GM21723 (cell line): ENCODE data around the gene RARA.

ENCODE experiments used
- ATAC-seq: cut with Tn5 transposase; IDR thresholded peaks from one replicate; pipeline ENCODE4 v1.9.1; 2021; ENCODE audit warnings: mild to moderate bottlenecking, moderate library complexity; ENCODE audit not compliant: unreplicated experiment

The RARA gene

GRCh38 chr17:40344421-40345160 lies 35.6 kb downstream of the RARA start:
- ATAC-seq: no peak

- ATAC-seq: no peak
These were observed 36.4 kb downstream of the RARA start for GRCh38 chr17:40345161-40345993.

- no peak for ATAC-seq
These were observed 37.2 kb downstream of the RARA start for GRCh38 chr17:40345994-40346764.

GRCh38 chr17:40346765-40347158 lies 37.8 kb downstream of the RARA start:
- no peak for ATAC-seq

DNA sequence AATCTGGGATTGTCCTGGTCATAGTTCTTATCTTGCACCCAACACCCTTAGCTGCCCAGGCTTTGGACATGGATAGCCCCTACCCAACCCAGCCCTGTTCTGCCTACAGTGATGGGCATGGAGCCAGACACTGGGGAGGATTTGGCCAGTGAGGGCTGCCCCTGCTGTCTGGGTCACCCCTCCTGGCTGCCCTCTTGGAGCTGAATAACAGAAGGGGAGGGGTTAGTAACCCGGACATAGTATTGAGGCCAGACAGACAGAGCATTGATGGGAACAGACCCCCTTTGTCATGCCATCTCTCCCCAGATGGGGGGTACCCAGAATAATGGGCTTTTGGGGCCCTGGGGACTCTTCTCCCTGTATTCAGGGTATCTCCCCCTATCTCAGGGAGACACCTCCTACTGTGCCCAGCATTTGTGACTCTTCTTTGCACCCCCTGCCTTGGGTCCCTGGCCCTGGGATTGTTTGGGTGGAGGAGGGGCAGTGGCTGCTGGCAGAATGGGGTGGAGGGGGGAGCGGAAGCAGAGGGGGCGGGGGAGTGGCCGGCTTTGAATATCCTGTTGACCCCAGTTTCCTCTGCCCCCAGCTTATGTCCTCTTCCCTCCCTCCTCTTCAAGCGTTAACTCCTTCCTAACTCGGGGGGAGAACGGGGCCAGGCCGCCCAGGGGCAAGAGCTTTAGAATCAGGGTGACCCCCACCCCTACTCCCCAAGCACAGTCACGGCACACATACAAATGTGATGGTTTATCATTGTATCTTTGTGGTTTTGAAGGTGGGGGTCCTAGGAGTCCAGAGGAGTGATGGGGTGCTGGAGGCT lies 38.5 kb downstream of the RARA start:
- ATAC-seq: no peak

DNA sequence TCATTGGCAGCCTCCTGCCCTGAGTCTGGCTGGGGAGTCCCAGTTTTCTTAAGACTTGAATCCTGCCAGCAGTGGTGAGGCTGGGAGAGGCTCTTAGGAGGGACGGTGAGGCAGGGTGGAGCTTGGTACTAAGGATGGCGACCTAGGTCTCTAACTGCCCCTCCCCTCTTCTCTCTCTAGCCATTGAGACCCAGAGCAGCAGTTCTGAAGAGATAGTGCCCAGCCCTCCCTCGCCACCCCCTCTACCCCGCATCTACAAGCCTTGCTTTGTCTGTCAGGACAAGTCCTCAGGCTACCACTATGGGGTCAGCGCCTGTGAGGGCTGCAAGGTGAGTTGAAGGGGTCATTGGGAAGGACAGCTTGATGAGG lies 39.1 kb downstream of the RARA start:
- ATAC-seq: no peak

DNA sequence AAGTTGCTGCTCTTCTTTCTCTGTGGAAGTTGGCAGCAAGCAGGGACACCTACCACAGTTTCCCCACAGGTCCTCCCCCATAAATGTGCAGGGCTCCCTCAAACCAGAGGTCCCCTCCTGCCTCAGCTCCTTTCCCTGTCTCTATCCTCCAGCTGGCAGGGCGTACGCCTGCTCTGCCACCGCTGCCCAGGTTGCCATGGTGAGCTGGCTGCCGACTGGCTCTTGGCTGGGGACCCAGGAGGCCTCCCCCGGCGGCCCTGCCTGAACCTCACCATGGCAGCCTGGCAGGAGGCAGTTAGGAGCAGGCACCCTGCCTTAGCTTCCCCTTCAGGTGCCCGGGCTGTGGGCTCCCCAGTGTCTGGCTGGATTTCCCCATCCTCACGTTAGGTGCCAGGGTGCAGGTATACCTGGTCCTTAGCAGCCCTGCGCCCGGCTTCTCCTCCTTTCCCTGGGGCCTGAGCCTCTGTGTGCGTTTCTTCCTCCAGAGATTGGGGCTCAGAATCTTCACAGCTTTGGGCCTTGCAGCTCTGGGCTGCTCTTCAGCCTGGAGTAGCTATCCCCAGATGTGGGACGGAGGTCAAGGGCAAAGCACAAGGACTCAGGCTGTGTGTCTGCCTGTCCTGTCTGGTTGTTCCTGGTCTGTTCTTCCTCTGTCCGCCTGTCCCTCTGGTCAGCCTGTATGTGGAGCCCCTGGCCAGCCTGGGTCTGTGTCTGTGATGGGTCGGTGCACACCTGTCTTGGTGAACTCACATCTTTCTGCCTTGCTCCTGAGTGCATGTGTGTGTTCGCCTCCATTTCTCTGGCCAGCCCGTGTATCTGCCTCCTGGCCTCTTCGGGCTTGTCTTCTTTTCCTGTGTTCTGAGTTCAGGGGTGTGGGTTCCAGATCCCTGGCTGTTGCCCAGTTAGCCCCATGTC lies 39.8 kb downstream of the RARA start:
- no peak for ATAC-seq

DNA sequence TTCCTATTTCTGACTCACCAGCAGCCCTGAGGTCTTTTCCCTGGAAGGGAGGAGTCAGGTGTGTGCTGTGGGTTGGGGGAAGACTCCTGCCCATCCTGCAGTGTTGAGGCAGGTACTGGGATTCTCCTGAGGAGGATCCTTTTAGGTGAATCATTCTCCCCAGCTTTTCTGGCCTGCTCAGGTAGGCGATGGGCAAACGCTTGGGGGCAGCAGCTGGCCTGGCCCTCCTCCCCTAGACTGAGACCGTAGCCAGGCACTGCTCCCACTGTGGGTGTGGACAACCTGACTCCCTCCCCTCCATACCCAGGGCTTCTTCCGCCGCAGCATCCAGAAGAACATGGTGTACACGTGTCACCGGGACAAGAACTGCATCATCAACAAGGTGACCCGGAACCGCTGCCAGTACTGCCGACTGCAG lies 40.5 kb downstream of the RARA start:
- no peak for ATAC-seq

GRCh38 chr17:40349895-40350688 lies 41.1 kb downstream of the RARA start:
- ATAC-seq: no peak

DNA sequence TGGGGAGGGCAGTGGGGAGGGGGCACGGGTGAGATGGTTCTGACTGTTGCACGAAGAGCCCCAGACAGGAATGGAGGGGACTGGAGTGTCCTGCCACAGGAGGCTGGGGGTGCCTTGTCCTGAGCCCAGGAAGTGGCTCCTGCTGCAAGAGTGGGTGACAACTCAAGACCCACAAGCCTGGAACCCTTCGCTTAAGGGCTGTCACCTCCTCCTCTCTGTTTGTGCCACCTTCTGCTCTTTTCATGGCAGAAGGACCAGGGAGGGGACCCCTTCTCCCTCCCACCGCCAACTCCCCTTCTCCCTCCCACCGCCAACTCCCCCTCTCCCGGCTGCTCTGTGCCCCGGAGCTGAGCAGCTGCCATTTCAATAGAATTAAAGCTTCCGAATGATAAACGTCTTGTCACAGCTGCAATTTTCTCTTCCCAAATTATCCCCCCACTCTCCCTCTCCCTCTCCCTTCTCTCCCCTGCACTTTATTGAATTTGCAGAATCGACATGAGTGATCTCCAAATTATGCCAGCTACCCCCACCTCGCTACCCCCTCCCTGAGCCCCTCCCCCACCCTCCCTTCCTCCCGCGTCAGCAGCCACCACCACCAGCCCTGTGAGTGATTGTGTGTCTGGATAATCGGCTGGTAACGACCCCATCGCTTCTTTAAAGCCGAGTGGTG lies 41.8 kb downstream of the RARA start:
- ATAC-seq: no peak

DNA sequence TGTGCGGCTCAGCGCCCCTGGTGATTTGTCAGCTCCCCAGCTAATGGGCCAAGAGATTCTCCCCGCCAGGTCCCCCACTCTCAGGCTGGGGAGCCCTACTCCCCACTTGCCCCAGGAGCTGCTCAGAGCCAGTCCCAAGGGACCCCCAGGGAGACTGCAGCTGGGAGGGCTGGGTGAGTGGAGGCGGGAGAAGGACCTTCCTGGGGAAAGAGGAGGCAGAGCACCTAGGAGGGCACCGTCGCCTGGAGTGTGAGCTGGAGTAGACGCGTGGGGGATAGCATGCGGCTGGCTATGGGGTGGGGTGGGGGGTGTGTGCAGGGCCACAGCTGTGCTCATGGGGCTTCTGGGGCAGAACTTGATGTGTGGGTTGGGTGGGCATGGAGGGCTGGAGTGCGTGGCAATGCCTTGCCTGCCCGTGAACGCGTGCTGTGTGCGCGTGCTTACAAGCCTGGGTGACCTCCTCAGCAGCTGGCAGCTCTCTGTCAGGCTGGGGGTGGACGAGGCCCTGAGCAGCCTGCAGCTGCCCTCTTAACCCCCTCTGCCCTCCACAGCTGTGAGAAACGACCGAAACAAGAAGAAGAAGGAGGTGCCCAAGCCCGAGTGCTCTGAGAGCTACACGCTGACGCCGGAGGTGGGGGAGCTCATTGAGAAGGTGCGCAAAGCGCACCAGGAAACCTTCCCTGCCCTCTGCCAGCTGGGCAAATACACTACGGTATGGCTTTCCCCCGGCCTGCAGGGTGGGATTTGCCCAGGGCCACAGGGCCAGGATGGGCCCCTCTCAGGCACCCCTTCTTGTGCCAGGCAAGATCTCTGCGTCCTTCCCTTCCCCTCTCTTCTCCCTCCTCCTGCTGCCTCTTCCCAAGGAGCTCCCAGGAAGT lies 42.6 kb downstream of the RARA start:
- no peak for ATAC-seq

GRCh38 chr17:40352237-40352778 lies 43.3 kb downstream of the RARA start:
- no peak for ATAC-seq

DNA sequence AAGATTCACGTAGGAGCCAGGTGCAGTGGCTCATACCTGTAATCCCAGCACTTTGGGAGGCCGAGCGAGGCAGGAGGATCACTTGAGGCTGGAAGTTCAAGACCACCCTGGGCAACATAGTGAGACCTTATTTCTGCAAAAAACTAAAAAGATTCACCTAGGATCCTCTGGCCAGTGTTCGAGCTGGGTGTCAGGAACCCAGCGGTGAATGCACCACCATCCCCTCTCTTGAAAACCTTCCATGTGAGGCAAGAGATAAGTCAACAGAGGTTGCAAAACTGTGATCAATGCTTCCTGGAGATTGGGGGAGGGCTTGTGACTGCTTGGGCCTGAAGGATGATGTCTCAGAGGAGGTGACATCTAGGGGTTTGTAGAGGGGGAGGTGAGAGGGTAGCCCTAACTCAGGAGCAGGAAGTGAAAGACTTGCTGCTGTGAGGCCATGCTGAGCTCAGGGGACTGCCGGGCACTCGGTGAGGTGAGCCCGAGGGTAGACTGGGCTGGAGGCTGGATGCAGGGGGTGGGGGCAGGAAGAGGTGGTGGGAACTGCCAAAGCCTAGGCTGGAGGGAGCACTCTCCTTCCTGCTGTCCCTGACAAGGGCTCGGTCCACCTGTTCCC lies 43.9 kb downstream of the RARA start:
- no peak for ATAC-seq

GRCh38 chr17:40354221-40355122 lies 45.5 kb downstream of the RARA start:
- ATAC-seq: no peak

DNA sequence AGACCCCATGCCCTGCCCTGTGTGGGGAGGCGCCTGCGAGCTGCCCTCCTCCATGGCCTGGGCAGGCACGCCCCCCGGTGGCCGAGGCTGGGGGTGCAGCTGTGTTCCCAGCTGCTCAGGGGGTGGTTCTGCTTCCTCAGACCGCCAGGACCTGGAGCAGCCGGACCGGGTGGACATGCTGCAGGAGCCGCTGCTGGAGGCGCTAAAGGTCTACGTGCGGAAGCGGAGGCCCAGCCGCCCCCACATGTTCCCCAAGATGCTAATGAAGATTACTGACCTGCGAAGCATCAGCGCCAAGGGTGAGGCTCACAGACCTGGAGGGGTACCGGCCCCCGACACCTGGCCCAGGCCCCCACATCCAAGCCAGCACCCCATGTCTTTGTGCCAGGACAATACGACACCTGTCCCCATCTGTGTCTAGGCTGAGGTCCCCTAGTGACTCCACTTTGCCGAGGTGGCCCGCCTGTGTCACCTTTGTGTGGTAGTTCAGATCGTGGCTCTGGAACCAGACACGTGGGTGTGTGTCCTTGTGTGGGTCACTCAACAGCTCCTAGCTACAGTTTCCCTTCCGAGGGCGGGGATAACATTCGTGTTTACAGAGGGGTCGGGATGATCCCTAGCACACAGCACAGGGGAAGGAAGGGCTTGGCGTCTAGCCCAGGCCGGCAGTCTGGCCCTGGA lies 46.3 kb downstream of the RARA start:
- ATAC-seq: no peak
